Adrenal gland (tissue), 5 donors: ENCODE measurements around the gene KRTAP5-9.
"Not testable (repeated sequence)": the region's sequence is repeated elsewhere in the genome, so short reads cannot be mapped to it uniquely, and the experiment has no call there.

Source experiments
- CTCF ChIP-seq, 6 experiments: fragments of 450-650 bp in 4 of 6; fragments of 200-600 bp in 2 of 6; sonication (generic) in 1 of 6; IDR thresholded peaks; 1 replicate in 5 of 6; 2 replicates in 1 of 6; pipeline versions ENCODE4 v1.5.1 to v1.8.0; 2016 to 2021; ENCODE audit warnings: antibody characterized with exemption in 6 of 6, mild to moderate bottlenecking in 2 of 6, moderate library complexity in 1 of 6
- POLR2A ChIP-seq, 2 donors: fragments of 450-650 bp; IDR thresholded peaks; one replicate each; pipeline ENCODE4 v1.6.1; 2017; ENCODE audit warnings: antibody characterized with exemption in 2 of 2, mild to moderate bottlenecking in 2 of 2, moderate library complexity in 1 of 2
- donor health status: DM: no; HTN: no; CAD: no.

- not testable (repeated sequence) for TF ChIP-seq CTCF, POLR2A (IDR thresholded peaks at IDR 0.05)
Measured at GRCh38 chr11:71540521-71541304, 7.5 kb upstream of the KRTAP5-9 start.
